ENCODE measurements around the gene ANTXR1. TPM values are rescaled to one million over a fixed set of nuclear protein-coding genes. Genes with fewer than 3 reads are reported as not detected.

The ANTXR1 gene
- total and polyA plus RNA-seq, 9 of the 15 experiments (the other 6 are each of a cell fraction or from before 2014, with no cell fraction given), result 0.07 to 1.00 (median 0.54) TPM

DNA sequence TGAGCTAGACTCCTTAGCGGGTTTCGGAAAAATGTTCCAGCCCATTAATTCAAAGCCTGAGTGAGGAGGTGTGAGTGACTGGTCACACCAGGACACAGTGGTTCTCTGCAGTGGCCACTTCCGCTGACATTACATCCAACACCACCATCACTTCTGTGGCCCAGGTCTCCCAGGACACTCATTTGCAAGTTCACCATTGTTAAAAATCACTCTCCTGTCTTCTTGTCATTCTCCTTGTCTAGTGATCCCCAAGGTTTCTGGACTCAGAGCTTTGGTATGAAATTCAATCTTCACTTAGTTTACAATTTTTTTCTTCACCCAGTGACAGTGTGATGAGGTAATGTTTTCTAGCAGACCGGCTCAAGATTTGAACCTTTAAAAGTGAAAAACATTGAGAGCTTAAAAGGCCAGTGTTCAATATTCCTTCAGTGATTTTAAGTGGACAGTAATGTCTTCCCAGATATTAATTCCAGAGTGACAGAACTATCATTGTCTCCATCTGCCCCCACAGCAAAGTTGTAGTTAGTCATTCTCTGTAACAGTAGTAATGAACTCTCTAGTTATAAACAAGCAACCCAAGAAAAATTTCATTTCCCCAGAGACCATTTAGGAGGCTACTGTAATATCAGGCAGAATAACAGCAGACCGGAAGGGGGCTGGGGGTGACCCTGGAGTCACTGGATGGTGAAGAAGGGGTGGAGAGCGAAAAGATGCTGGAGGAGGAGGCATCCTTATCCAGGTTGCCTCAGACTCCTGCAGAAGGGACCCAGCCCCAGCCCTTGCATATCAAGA lies 209.2 kb downstream of the ANTXR1 start:
- FAIRE-seq (no peak), ATAC-seq (no peak), DNase-seq (ENCODE audit: extremely low read depth in 1 of 4, low spot score in 3 of 4) (no peak)
- under 1% methylated on average over 6 of the region's 6 CpGs for WGBS (ENCODE audit: insufficient coverage, low coverage, missing lambda C conversion rate)
- H3K4me1 ChIP-seq (replicated peaks in 1 of 2; ENCODE audit: control insufficient read depth in 2 of 2, insufficient read depth in 2 of 2, low read length in 2 of 2), result no peaks in the 10 kb centered on the region
- CTCF ChIA-PET (ENCODE audit: low intra/inter-chr PET ratio), result no interaction called here
- BruUV-seq (replicated peaks), result no TSS peak
- intact Hi-C loops (cut with micrococcal nuclease), result no loop called here
- no peak overlapping the region for H3K4me3 ChIP-seq
- H4K20me1 ChIP-seq (replicated peaks; ENCODE audit: control insufficient read depth, insufficient read depth, low read length), result no peaks in the 10 kb centered on the region; the same call in 1 of the 2 replicates
- no peaks in the 10 kb centered on the region for H3K9me3 ChIP-seq (replicated peaks; ENCODE audit: control insufficient read depth, insufficient read depth, low read depth, low read length)
- H2AFZ ChIP-seq (ENCODE audit: low read depth, low read length), result no peak overlapping the region
- H3K79me2 ChIP-seq (ENCODE audit: control insufficient read depth, insufficient read depth, low read length), result no peaks in the 10 kb centered on the region
- no peak overlapping the region for H3K4me2 ChIP-seq (ENCODE audit: insufficient read depth, low read length)
- H3K9ac ChIP-seq (ENCODE audit: insufficient read depth in 1 of 2, low read depth in 2 of 2, low read length in 2 of 2), result no peak overlapping the region
- in situ Hi-C loops (cut with MboI), result no loop called here
- POLR2A ChIA-PET, result no interaction called here
- no peaks in the 10 kb centered on the region for H3K36me3 ChIP-seq (ENCODE audit: control insufficient read depth, insufficient read depth, low read length)
- H3K27ac ChIP-seq (ENCODE audit: extremely low read depth, low read depth, low read length), result no peak overlapping the region
- H3K9me1 ChIP-seq (ENCODE audit: control insufficient read depth, insufficient read depth, low read length), result no peaks in the 10 kb centered on the region
- peaks cover 2 to 26% of the 10 kb centered on the region in 2 experiments; a peak in 3 of 5 replicates for H3K27me3 ChIP-seq (ENCODE audit: control insufficient read depth in 2 of 2, insufficient read depth in 2 of 2, low read length in 2 of 2)
- TF ChIP-seq KLF1 (tag; IDR thresholded peaks at IDR 0.05) (no peak), RBM14 (IDR thresholded peaks at IDR 0.05; ENCODE audit: borderline replicate concordance, insufficient read depth, low read depth, low read length) (no peak), CBX2 (IDR thresholded peaks at IDR 0.05; ENCODE audit: insufficient read depth, low read length, poor library complexity, severe bottlenecking) (no peak), MAFK (IDR thresholded peaks at IDR 0.05; ENCODE audit: low read length) (no peak), KDM2B (CRISPR knock-in tag; IDR thresholded peaks at IDR 0.05) (no peak), POLR3A (IDR thresholded peaks at IDR 0.05; ENCODE audit: borderline replicate concordance, extremely low read depth, insufficient read depth, insufficient read length) (no peak), BMI1 (IDR thresholded peaks at IDR 0.05; ENCODE audit: low read length) (no peak), ERF (CRISPR knock-in tag; IDR thresholded peaks at IDR 0.05) (no peak), CAMTA2 (CRISPR knock-in tag; conservative IDR thresholded peaks at IDR 0.05) (no peak)
- TF ChIP-seq, protein P1, sequence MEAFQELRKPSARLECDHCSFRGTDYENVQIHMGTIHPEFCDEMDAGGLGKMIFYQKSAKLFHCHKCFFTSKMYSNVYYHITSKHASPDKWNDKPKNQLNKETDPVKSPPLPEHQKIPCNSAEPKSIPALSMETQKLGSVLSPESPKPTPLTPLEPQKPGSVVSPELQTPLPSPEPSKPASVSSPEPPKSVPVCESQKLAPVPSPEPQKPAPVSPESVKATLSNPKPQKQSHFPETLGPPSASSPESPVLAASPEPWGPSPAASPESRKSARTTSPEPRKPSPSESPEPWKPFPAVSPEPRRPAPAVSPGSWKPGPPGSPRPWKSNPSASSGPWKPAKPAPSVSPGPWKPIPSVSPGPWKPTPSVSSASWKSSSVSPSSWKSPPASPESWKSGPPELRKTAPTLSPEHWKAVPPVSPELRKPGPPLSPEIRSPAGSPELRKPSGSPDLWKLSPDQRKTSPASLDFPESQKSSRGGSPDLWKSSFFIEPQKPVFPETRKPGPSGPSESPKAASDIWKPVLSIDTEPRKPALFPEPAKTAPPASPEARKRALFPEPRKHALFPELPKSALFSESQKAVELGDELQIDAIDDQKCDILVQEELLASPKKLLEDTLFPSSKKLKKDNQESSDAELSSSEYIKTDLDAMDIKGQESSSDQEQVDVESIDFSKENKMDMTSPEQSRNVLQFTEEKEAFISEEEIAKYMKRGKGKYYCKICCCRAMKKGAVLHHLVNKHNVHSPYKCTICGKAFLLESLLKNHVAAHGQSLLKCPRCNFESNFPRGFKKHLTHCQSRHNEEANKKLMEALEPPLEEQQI (IDR thresholded peaks at IDR 0.05), result no peak
- TF ChIP-seq, protein P2, sequence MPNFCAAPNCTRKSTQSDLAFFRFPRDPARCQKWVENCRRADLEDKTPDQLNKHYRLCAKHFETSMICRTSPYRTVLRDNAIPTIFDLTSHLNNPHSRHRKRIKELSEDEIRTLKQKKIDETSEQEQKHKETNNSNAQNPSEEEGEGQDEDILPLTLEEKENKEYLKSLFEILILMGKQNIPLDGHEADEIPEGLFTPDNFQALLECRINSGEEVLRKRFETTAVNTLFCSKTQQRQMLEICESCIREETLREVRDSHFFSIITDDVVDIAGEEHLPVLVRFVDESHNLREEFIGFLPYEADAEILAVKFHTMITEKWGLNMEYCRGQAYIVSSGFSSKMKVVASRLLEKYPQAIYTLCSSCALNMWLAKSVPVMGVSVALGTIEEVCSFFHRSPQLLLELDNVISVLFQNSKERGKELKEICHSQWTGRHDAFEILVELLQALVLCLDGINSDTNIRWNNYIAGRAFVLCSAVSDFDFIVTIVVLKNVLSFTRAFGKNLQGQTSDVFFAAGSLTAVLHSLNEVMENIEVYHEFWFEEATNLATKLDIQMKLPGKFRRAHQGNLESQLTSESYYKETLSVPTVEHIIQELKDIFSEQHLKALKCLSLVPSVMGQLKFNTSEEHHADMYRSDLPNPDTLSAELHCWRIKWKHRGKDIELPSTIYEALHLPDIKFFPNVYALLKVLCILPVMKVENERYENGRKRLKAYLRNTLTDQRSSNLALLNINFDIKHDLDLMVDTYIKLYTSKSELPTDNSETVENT (CRISPR knock-in tag; IDR thresholded peaks at IDR 0.05), result no peak
